Endodermal cell (in vitro differentiated cells): ENCODE measurements around the gene PRR33. TPM values are rescaled to one million over a fixed set of nuclear protein-coding genes. Genes with fewer than 3 reads are reported as not detected.

ENCODE experiments used
- DNase-seq: peaks from one replicate; pipeline ENCODE4 v3.0.0-alpha.2; 2017
- H3K27ac ChIP-seq: 2 replicates; pipeline ENCODE4 v1.5.1; 2013; ENCODE audit warnings: mild to moderate bottlenecking, low read depth, low read length, moderate library complexity
- H3K27me3 ChIP-seq: 2 replicates; pipeline ENCODE4 v1.6.1; 2013; ENCODE audit warnings: mild to moderate bottlenecking, low read length, moderate library complexity; ENCODE audit not compliant: insufficient read depth, control insufficient read depth, poor library complexity, severe bottlenecking
- H3K36me3 ChIP-seq: 2 replicates; pipeline ENCODE4 v1.7.0; 2013; ENCODE audit warnings: mild to moderate bottlenecking, low read length, moderate library complexity; ENCODE audit not compliant: control insufficient read depth, insufficient read depth
- H3K4me1 ChIP-seq: one replicate; pipeline ENCODE4 v1.7.0; 2013; ENCODE audit warnings: low read length; ENCODE audit not compliant: control insufficient read depth, insufficient read depth
- H3K4me3 ChIP-seq: 2 replicates; pipeline ENCODE4 v1.5.1; 2013; ENCODE audit warnings: mild to moderate bottlenecking, low read length, moderate library complexity
- H3K9ac ChIP-seq: 2 replicates; pipeline ENCODE4 v1.6.1; 2013; ENCODE audit warnings: mild to moderate bottlenecking, low read length, moderate library complexity; ENCODE audit not compliant: poor library complexity, severe bottlenecking; ENCODE audit errors: extremely low read depth
- H3K9me3 ChIP-seq: 2 replicates; pipeline ENCODE4 v1.6.1; 2013; ENCODE audit warnings: mild to moderate bottlenecking, low read length, moderate library complexity; ENCODE audit not compliant: control insufficient read depth
- H3K27ac Mint-ChIP-seq: 2 replicates; pipeline ENCODE4 v1.8.0; 2020; ENCODE audit warnings: mixed read lengths
- H3K27me3 Mint-ChIP-seq: 2 replicates; pipeline ENCODE4 v1.8.0; 2021; ENCODE audit warnings: mild to moderate bottlenecking, mixed read lengths; ENCODE audit not compliant: insufficient read depth
- H3K36me3 Mint-ChIP-seq: 2 replicates; pipeline ENCODE4 v1.8.0; 2020; ENCODE audit warnings: low read depth, mixed read lengths
- H3K4me1 Mint-ChIP-seq: 2 replicates; pipeline ENCODE4 v1.8.0; 2020; ENCODE audit warnings: mixed read lengths
- H3K4me3 Mint-ChIP-seq: 2 replicates; pipeline ENCODE4 v1.8.0; 2020; ENCODE audit warnings: mild to moderate bottlenecking, moderate library complexity, mixed read lengths
- H3K9me3 Mint-ChIP-seq: 2 replicates; pipeline ENCODE4 v1.8.0; 2020; ENCODE audit warnings: mild to moderate bottlenecking, mixed read lengths
- WGBS, 2 experiments: methylation state at CpG; one replicate each; pipeline versions ENCODE4 v1.1.5 to v1.1.7; 2013; ENCODE audit warnings: missing lambda C conversion rate in 2 of 2, mixed read lengths in 1 of 2; ENCODE audit not compliant: insufficient coverage in 1 of 2, insufficient read length in 1 of 2; 5-methylcytosine and 5-hydroxymethylcytosine counted together
- total RNA-seq, 2 donors: library from RNA; stranded (reverse); fragmentation: NEBNext Ultra II Directional in 1 of 2; extraction: Animal tissue kit (Norgen Biotek cat#: 25700) in 1 of 2; gene quantifications; 2 replicates in 1 of 2; 3 replicates in 1 of 2; pipeline ENCODE4 v1.2.1, GENCODE V29; 2021
- TF ChIP-seq, protein P1 (sequence below): fragments of 200-600 bp; sonication (generic); conservative IDR thresholded peaks from 2 replicates; pipeline ENCODE4 v1.5.0; 2021; ENCODE audit warnings: antibody characterized with exemption, mild to moderate bottlenecking

PRR33 gene
- total RNA-seq, 2 donors from 2014 or later, result not detected

- no peak overlapping the region for H3K4me3 ChIP-seq
- Mint-ChIP-seq H3K27ac (no peak overlapping the region), H3K27me3 (no peaks in the 10 kb centered on the region), H3K9me3 (no peaks in the 10 kb centered on the region), H3K4me3 (no peak overlapping the region), H3K36me3 (no peaks in the 10 kb centered on the region), H3K4me1 (no peaks in the 10 kb centered on the region)
- H3K4me1 ChIP-seq, result no peaks in the 10 kb centered on the region
- WGBS, 2 experiments, result 83 to 92% methylated on average over 3 to 13 of the region's 13 CpGs
- H3K9me3 ChIP-seq, result no peaks in the 10 kb centered on the region
- H3K27me3 ChIP-seq, result no peaks in the 10 kb centered on the region
- H3K9ac ChIP-seq, result no peak overlapping the region
- no peak for DNase-seq
- TF ChIP-seq, protein P1, sequence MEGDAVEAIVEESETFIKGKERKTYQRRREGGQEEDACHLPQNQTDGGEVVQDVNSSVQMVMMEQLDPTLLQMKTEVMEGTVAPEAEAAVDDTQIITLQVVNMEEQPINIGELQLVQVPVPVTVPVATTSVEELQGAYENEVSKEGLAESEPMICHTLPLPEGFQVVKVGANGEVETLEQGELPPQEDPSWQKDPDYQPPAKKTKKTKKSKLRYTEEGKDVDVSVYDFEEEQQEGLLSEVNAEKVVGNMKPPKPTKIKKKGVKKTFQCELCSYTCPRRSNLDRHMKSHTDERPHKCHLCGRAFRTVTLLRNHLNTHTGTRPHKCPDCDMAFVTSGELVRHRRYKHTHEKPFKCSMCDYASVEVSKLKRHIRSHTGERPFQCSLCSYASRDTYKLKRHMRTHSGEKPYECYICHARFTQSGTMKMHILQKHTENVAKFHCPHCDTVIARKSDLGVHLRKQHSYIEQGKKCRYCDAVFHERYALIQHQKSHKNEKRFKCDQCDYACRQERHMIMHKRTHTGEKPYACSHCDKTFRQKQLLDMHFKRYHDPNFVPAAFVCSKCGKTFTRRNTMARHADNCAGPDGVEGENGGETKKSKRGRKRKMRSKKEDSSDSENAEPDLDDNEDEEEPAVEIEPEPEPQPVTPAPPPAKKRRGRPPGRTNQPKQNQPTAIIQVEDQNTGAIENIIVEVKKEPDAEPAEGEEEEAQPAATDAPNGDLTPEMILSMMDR, result no peak
- no peaks in the 10 kb centered on the region for H3K36me3 ChIP-seq
- H3K27ac ChIP-seq, result no peak overlapping the region
These were observed 12.3 kb downstream of the PRR33 start for GRCh38 chr11:1879342-1879940.

DNA sequence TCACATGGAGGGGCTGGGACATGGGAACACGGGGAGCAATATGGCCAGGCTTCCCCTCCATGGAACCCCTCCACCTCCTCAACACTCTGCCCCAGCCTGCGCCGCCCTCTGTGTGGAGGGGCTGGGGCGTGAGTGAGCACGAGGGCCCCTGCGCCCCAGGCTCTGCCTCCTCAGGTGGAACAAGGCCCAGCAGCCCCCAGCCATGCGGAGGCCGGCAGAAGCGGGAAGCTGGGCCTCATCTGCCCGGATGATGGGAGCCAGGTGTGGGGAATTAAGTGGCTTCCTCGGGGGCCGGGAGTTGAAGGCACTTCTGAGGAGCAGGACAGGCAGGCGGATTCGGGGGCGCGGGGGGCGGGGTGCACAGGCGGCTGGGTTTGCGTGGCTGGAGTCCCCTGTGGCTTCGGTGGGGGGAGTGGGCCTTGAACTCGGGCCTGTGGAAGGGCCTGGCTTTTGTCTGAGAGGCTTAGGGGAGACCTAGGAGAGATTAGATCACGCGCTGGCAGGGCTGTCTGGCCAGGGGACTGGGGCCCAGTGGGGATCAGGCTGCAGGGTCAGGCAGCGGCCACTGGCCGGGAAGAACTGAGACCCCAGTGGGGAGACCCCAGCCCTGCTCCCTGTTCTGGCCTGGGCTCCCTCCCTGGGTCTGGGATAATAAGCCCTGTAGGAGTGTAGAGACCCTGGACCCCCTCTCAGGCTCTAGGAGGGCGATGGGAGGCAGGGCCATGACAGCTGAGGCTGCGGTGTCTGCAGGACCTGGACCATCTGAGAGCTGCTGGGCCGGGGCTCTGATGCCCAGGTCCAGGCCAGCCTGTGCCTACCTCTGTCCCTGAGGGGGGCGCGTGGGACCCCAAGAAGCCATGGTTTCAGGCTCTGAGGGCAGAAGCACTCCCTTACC lies 13.3 kb downstream of the PRR33 start:
- H3K9me3 ChIP-seq, result no peaks in the 10 kb centered on the region
- no peak overlapping the region for H3K4me3 ChIP-seq
- Mint-ChIP-seq H3K27ac (no peak overlapping the region), H3K27me3 (no peaks in the 10 kb centered on the region), H3K9me3 (no peaks in the 10 kb centered on the region), H3K36me3 (no peaks in the 10 kb centered on the region), H3K4me1 (no peaks in the 10 kb centered on the region), H3K4me3 (no peak overlapping the region)
- no peak for DNase-seq
- no peaks in the 10 kb centered on the region for H3K36me3 ChIP-seq
- H3K27me3 ChIP-seq, result no peaks in the 10 kb centered on the region
- no peaks in the 10 kb centered on the region for H3K4me1 ChIP-seq
- no peak overlapping the region for H3K27ac ChIP-seq
- TF ChIP-seq, protein P1, result no peak
- no peak overlapping the region for H3K9ac ChIP-seq
- WGBS, 2 experiments, result 88 to 95% methylated on average over 17 to 30 of the region's 30 CpGs

DNA sequence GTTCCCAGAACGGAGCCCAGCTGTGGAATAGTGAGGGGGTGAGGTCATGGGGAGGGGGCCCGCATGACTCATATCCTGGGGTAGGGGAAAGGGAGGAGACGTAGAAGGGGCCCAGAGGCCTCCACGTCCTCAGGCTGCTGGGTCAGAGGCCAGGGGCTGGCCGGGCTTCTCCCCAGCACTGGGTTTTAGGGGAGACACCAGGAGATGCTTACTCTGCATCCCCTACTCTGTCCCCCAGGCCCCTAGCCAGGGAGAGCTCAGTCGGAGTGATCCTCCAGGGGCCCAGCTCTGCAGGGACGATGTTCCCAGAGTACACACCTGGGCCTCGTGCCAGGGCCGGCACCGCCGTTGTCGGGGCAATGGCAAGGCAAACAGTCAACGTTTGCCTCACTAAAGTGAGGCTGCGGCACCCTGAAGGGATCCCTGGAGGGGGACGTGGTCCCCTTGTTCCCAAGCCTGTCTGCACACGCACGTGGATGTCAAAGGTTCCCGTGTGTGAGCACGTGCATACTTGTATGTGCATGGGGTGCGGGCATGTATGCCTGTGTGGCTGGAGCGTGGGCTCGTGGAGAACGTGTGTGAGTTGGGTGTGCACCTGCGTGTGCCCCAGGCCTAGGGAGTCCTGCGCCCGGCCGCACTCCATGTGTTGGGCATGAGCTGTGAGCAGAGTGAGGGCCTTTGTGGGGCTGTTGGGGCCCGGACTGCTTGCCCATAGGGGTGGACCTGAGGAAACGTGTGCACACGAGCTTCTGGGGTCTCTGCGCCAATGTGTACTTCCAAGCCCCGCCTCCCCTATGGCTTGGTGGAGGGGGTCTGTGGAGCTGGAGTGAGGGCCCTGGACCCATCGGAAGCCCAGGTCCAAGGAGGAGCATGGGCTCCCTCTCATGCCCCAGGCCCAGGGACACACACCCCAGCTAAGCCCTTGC lies 14.2 kb downstream of the PRR33 start:
- Mint-ChIP-seq H3K36me3 (no peaks in the 10 kb centered on the region), H3K27ac (no peak overlapping the region), H3K4me1 (no peaks in the 10 kb centered on the region), H3K4me3 (no peak overlapping the region), H3K27me3 (no peaks in the 10 kb centered on the region), H3K9me3 (no peaks in the 10 kb centered on the region)
- H3K9ac ChIP-seq, result no peak overlapping the region
- TF ChIP-seq, protein P1, result no peak
- H3K4me3 ChIP-seq, result no peak overlapping the region
- 89 to 92% methylated on average over 26 to 33 of the region's 33 CpGs for WGBS, 2 experiments
- no peaks in the 10 kb centered on the region for H3K36me3 ChIP-seq
- no peaks in the 10 kb centered on the region for H3K27me3 ChIP-seq
- H3K27ac ChIP-seq, result no peak overlapping the region
- DNase-seq, result no peak
- H3K4me1 ChIP-seq, result no peaks in the 10 kb centered on the region
- H3K9me3 ChIP-seq, result no peaks in the 10 kb centered on the region
